Ovary (tissue), 3 donors: Measurements from ENCODE around the gene COL6A2.

Experiments used
- CTCF ChIP-seq, 3 donors: fragments of 450-650 bp in 2 of 3; fragments of 200-600 bp in 1 of 3; IDR thresholded peaks; one replicate each; pipeline versions ENCODE4 v1.5.1 to v1.8.0; 2016 to 2022; ENCODE audit warnings: antibody characterized with exemption in 3 of 3, mild to moderate bottlenecking in 1 of 3
- EP300 ChIP-seq: sonication (generic); formaldehyde crosslinking; IDR thresholded peaks from one replicate; pipeline ENCODE4 v1.6.1; 2017; ENCODE audit warnings: antibody characterized with exemption
- POLR2A ChIP-seq: fragments of 450-650 bp; IDR thresholded peaks from one replicate; pipeline ENCODE4 v1.6.1; 2017; ENCODE audit warnings: antibody characterized with exemption, mild to moderate bottlenecking, moderate library complexity
- donor health status: DM: no; HTN: no; CAD: no.

GRCh38 chr21:46050668-46051378 lies 47.1 kb upstream of the COL6A2 start:
- no peak for TF ChIP-seq POLR2A
- TF ChIP-seq CTCF (IDR thresholded peaks at IDR 0.05), result no peak
- no peak for TF ChIP-seq EP300
